ENCODE data around the gene REN. TPM values are rescaled to one million over a fixed set of nuclear protein-coding genes. Genes with fewer than 3 reads are reported as not detected.

Gene REN
- total and polyA plus RNA-seq, 7 experiments from 2014 or later = not detected

- peaks cover 0 to 4% (median 0%) of the 10 kb centered on the region in 5 donors for H3K27me3 Mint-ChIP-seq
- no peak overlapping the region for H3K27ac Mint-ChIP-seq
- H3K4me1 Mint-ChIP-seq = no peaks in the 10 kb centered on the region
Measured at GRCh38 chr1:204139088-204139487, 27.0 kb downstream of the REN start.

GRCh38 chr1:204136814-204137213 lies 29.3 kb downstream of the REN start:
- ChIA-PET CTCF (interaction anchor here (0.6 kb wide), 1 partner anchor 16 kb away, joined by 4 read pairs; no protein-coding TSS in a partner anchor), POLR2A (no interaction called here)
- H3K27me3 Mint-ChIP-seq = peaks cover 0 to 4% (median 0%) of the 10 kb centered on the region in 5 donors
- H3K27me3 ChIP-seq (ENCODE audit: control insufficient read depth in 2 of 2, insufficient read depth in 2 of 2, low read length in 2 of 2) = no peaks in the 10 kb centered on the region
- peaks cover 0 to 6% (median 0%) of the 10 kb centered on the region in 3 experiments for H3K36me3 ChIP-seq (ENCODE audit: control insufficient read depth in 2 of 3, insufficient read depth in 3 of 3, low read length in 3 of 3)
- H3K27ac ChIP-seq (ENCODE audit: low read depth, low read length) = no peak overlapping the region
- no peaks in the 10 kb centered on the region for H3K4me1 ChIP-seq (ENCODE audit: control insufficient read depth in 2 of 2, insufficient read depth in 2 of 2, low read length in 2 of 2)
- intact Hi-C loops (cut with micrococcal nuclease) = no loop called here
- ATAC-seq = no peak
- H3K4me3 ChIP-seq (ENCODE audit: low read length) = no peak overlapping the region
- peaks cover 0 to 14% (median 6%) of the 10 kb centered on the region in 5 donors for H3K36me3 Mint-ChIP-seq
- no peaks in the 10 kb centered on the region for H3K9me3 ChIP-seq (ENCODE audit: control insufficient read depth in 2 of 3, low read length in 3 of 3)
- DNase-seq = no peak
- no peaks in the 10 kb centered on the region for H3K9me3 Mint-ChIP-seq
- H3K4me1 Mint-ChIP-seq = no peaks in the 10 kb centered on the region
- no peak overlapping the region for H3K27ac Mint-ChIP-seq
- H3K4me3 Mint-ChIP-seq = no peak overlapping the region

More at GRCh38 chr1:204139088-204139487, 27.0 kb downstream of the REN start:
- ATAC-seq (no peak), DNase-seq (no peak)
- ChIA-PET CTCF (no interaction called here), POLR2A (no interaction called here)
- Mint-ChIP-seq H3K9me3 (no peaks in the 10 kb centered on the region), H3K36me3 (peaks cover 0 to 17% (median 6%) of the 10 kb centered on the region in 5 donors), H3K4me3 (no peak overlapping the region)
- intact Hi-C loops (cut with micrococcal nuclease) = no loop called here
- no peak overlapping the region for H3K4me3 ChIP-seq (ENCODE audit: low read length)
- no peak overlapping the region for H3K27ac ChIP-seq (ENCODE audit: low read depth, low read length)
- H3K4me1 ChIP-seq (ENCODE audit: control insufficient read depth in 2 of 2, insufficient read depth in 2 of 2, low read length in 2 of 2) = no peaks in the 10 kb centered on the region
- H3K27me3 ChIP-seq (ENCODE audit: control insufficient read depth in 2 of 2, insufficient read depth in 2 of 2, low read length in 2 of 2) = no peaks in the 10 kb centered on the region
- no peaks in the 10 kb centered on the region for H3K9me3 ChIP-seq (ENCODE audit: control insufficient read depth in 2 of 3, low read length in 3 of 3)
- peaks cover 0 to 6% (median 0%) of the 10 kb centered on the region in 3 experiments for H3K36me3 ChIP-seq (ENCODE audit: control insufficient read depth in 2 of 3, insufficient read depth in 3 of 3, low read length in 3 of 3)

DNA sequence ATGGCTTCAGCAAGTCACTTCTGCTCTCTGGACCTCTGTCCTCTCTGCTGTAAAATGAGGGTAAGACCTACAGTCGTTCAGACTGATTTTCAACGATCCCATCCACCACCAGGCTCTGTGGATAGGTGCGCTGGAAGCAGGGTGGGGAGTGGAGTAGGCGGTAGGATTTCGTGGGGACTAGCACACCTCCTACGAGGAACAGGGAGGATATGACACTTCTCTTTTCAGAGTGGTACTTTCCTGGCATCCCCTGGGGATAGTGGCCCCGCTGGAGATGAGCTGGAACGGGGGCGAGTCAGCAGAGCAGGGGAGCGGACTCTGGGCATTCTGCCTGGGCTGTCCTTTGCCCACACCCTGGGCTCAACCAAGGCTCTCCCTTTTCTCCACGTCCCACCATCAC lies 32.0 kb downstream of the REN start:
- peaks cover 0 to 4% (median 0%) of the 10 kb centered on the region in 5 donors for H3K27me3 Mint-ChIP-seq
- no peak for ATAC-seq
- ChIA-PET POLR2A (no interaction called here), CTCF (no interaction called here)
- H3K4me1 ChIP-seq (ENCODE audit: control insufficient read depth in 2 of 2, insufficient read depth in 2 of 2, low read length in 2 of 2) = no peaks in the 10 kb centered on the region
- no peaks in the 10 kb centered on the region for H3K9me3 Mint-ChIP-seq
- H3K27me3 ChIP-seq (ENCODE audit: control insufficient read depth in 2 of 2, insufficient read depth in 2 of 2, low read length in 2 of 2) = no peaks in the 10 kb centered on the region
- H3K36me3 ChIP-seq (ENCODE audit: control insufficient read depth in 2 of 3, insufficient read depth in 3 of 3, low read length in 3 of 3) = peaks cover 0 to 6% (median 0%) of the 10 kb centered on the region in 3 experiments
- H3K4me3 Mint-ChIP-seq = no peak overlapping the region
- H3K27ac ChIP-seq (ENCODE audit: low read depth, low read length) = no peak overlapping the region
- no peak for DNase-seq
- intact Hi-C loops (cut with micrococcal nuclease) = no loop called here
- H3K4me1 Mint-ChIP-seq = peaks cover 0 to 4% (median 0%) of the 10 kb centered on the region in 7 donors
- H3K36me3 Mint-ChIP-seq = peaks cover 0 to 5% (median 0%) of the 10 kb centered on the region in 5 donors
- no peak overlapping the region for H3K27ac Mint-ChIP-seq
- no peak overlapping the region for H3K4me3 ChIP-seq (ENCODE audit: low read length)
- H3K9me3 ChIP-seq (ENCODE audit: control insufficient read depth in 2 of 3, low read length in 3 of 3) = no peaks in the 10 kb centered on the region

DNA sequence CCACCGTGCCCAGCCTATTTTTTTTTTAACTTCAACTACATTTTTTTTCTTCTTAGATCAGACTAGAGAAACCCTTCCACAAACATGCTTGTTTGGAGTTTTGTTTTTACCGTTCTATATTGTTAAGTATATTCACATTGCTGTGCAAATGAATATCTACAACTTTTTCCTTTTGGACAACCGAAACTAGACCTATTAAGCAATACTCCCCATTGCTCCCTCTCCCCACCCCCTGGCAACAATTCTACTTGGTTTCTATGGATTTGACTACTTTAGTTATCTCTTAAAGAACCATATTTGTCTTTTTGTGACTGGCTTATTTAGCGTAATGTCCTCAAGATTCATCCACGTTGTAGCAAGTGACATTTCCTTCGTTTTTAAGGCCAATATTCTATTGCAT lies 33.4 kb downstream of the REN start:
- peaks cover 0 to 12% (median 8%) of the 10 kb centered on the region in 7 donors for H3K4me1 Mint-ChIP-seq
- no peaks in the 10 kb centered on the region for H3K27me3 Mint-ChIP-seq
- H3K27ac Mint-ChIP-seq = no peak overlapping the region
- no peaks in the 10 kb centered on the region for H3K4me1 ChIP-seq (ENCODE audit: control insufficient read depth in 2 of 2, insufficient read depth in 2 of 2, low read length in 2 of 2)
- H3K4me3 Mint-ChIP-seq = no peak overlapping the region
- H3K27ac ChIP-seq (ENCODE audit: low read depth, low read length) = no peak overlapping the region
- ATAC-seq (no peak), DNase-seq (no peak)
- no peaks in the 10 kb centered on the region for H3K9me3 ChIP-seq (ENCODE audit: control insufficient read depth in 2 of 3, low read length in 3 of 3)
- no peaks in the 10 kb centered on the region for H3K36me3 Mint-ChIP-seq
- ChIA-PET POLR2A (no interaction called here), CTCF (no interaction called here)
- H3K9me3 Mint-ChIP-seq = no peaks in the 10 kb centered on the region
- intact Hi-C loops (cut with micrococcal nuclease) = no loop called here
- H3K36me3 ChIP-seq (ENCODE audit: control insufficient read depth in 2 of 3, insufficient read depth in 3 of 3, low read length in 3 of 3) = no peaks in the 10 kb centered on the region
- no peaks in the 10 kb centered on the region for H3K27me3 ChIP-seq (ENCODE audit: control insufficient read depth in 2 of 2, insufficient read depth in 2 of 2, low read length in 2 of 2)
- H3K4me3 ChIP-seq (ENCODE audit: low read length) = no peak overlapping the region

GRCh38 chr1:204131978-204132377 lies 34.2 kb downstream of the REN start:
- Histone ChIP-seq H3K4me3 (ENCODE audit: low read length) (no peak overlapping the region), H3K4me1 (ENCODE audit: control insufficient read depth in 2 of 2, insufficient read depth in 2 of 2, low read length in 2 of 2) (no peaks in the 10 kb centered on the region), H3K36me3 (ENCODE audit: control insufficient read depth in 2 of 3, insufficient read depth in 3 of 3, low read length in 3 of 3) (no peaks in the 10 kb centered on the region), H3K27me3 (ENCODE audit: control insufficient read depth in 2 of 2, insufficient read depth in 2 of 2, low read length in 2 of 2) (no peaks in the 10 kb centered on the region), H3K27ac (ENCODE audit: low read depth, low read length) (no peak overlapping the region), H3K9me3 (ENCODE audit: control insufficient read depth in 2 of 3, low read length in 3 of 3) (no peaks in the 10 kb centered on the region)
- ChIA-PET POLR2A (no interaction called here), CTCF (no interaction called here)
- no peak overlapping the region for H3K4me3 Mint-ChIP-seq
- DNase-seq (no peak), ATAC-seq (no peak)
- no peaks in the 10 kb centered on the region for H3K36me3 Mint-ChIP-seq
- intact Hi-C loops (cut with micrococcal nuclease) = no loop called here
- H3K27me3 Mint-ChIP-seq = no peaks in the 10 kb centered on the region
- no peaks in the 10 kb centered on the region for H3K9me3 Mint-ChIP-seq
- no peak overlapping the region for H3K27ac Mint-ChIP-seq
- H3K4me1 Mint-ChIP-seq = peaks cover 0 to 12% (median 9%) of the 10 kb centered on the region in 7 donors

DNA sequence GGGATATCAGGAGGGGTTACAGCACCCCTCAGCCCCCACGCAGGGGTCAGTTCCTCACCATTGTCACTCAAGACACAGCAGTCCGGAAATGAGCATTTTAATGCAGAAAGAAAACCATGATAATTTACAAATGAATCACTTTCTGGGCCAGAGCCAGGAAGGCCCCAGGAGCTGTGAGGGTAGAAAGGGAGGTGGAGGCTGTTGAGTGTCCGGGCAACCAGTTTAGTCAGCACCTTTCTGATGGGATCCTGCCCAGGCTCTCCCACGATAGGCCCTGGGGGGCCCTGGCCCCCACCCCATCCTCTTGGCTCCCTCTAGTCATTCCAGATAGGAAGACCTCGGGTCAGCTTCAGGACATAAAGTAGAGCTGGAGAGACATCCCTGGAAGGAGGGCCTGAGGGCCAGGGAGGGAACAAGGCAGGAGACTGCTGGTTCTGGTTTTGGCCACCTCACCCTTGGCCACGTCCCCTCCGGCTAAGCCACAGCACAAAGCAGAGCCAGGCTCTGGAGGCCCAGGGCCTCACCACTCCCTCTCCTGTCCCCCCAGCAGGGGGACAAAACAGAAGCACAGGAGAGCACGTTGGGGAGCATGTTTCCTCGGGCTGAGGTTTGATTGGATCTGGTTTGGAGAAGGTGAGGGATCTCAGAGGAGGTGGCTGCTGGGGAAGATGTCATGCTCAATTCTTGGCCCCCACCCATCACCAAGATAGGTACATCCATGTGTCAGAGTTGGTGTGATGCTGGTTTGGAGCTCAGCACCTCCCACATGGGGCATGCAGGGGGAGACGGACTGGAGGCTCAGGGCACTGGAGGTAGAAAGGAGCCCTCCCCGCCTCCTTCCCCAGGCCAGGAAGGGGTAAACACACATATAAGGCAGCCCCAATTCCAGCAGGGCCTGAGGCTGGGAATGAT lies 34.9 kb downstream of the REN start:
- Mint-ChIP-seq H3K27me3 (no peaks in the 10 kb centered on the region), H3K4me1 (peaks cover 0 to 12% (median 9%) of the 10 kb centered on the region in 7 donors), H3K27ac (no peak overlapping the region), H3K36me3 (no peaks in the 10 kb centered on the region), H3K4me3 (no peak overlapping the region), H3K9me3 (no peaks in the 10 kb centered on the region)
- DNase-seq (no peak), ATAC-seq (no peak)
- Histone ChIP-seq H3K36me3 (ENCODE audit: control insufficient read depth in 2 of 3, insufficient read depth in 3 of 3, low read length in 3 of 3) (no peaks in the 10 kb centered on the region), H3K9me3 (ENCODE audit: control insufficient read depth in 2 of 3, low read length in 3 of 3) (no peaks in the 10 kb centered on the region), H3K27ac (ENCODE audit: low read depth, low read length) (no peak overlapping the region), H3K27me3 (ENCODE audit: control insufficient read depth in 2 of 2, insufficient read depth in 2 of 2, low read length in 2 of 2) (no peaks in the 10 kb centered on the region), H3K4me3 (ENCODE audit: low read length) (no peak overlapping the region), H3K4me1 (ENCODE audit: control insufficient read depth in 2 of 2, insufficient read depth in 2 of 2, low read length in 2 of 2) (no peaks in the 10 kb centered on the region)
- POLR2A ChIA-PET = no interaction called here
- CTCF ChIA-PET = interaction anchor here (1.0 kb wide), 1 partner anchor 11 kb away, joined by 4 read pairs; no protein-coding TSS in a partner anchor
- intact Hi-C loops (cut with micrococcal nuclease) = no loop called here

DNA sequence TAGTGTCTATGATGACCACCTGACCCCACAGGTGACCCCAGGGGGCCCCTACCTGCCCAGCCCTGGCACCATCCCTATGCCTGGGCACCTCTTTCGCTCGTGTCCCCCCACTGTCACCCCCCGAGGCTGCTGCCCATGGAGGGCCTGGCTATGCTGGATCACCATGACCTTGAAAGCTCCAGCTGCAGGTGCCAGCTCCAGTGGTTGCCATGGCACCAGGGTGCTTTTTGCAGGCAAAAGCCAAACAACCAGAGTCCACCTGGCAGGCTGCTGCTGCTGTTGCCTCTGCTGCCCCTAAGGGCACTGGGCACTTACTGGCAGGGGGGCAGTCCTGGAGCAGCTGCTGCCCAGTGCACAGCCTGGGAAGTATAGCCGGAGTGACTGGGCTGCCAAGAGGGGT lies 36.0 kb downstream of the REN start:
- Histone ChIP-seq H3K9me3 (ENCODE audit: control insufficient read depth in 2 of 3, low read length in 3 of 3) (no peaks in the 10 kb centered on the region), H3K4me3 (ENCODE audit: low read length) (no peak overlapping the region), H3K36me3 (ENCODE audit: control insufficient read depth in 2 of 3, insufficient read depth in 3 of 3, low read length in 3 of 3) (no peaks in the 10 kb centered on the region), H3K27ac (ENCODE audit: low read depth, low read length) (no peak overlapping the region), H3K4me1 (ENCODE audit: control insufficient read depth in 2 of 2, insufficient read depth in 2 of 2, low read length in 2 of 2) (no peaks in the 10 kb centered on the region), H3K27me3 (ENCODE audit: control insufficient read depth in 2 of 2, insufficient read depth in 2 of 2, low read length in 2 of 2) (no peaks in the 10 kb centered on the region)
- H3K36me3 Mint-ChIP-seq = no peaks in the 10 kb centered on the region
- H3K27me3 Mint-ChIP-seq = no peaks in the 10 kb centered on the region
- no peak overlapping the region for H3K27ac Mint-ChIP-seq
- ATAC-seq (no peak), DNase-seq (no peak)
- H3K4me1 Mint-ChIP-seq = peaks cover 0 to 12% (median 9%) of the 10 kb centered on the region in 7 donors
- ChIA-PET CTCF (interaction anchor here (0.9 to 1.5 kb wide), 3 partner anchors 10 to 17 kb away, joined by 3 to 4 read pairs (median 3); no protein-coding TSS in a partner anchor), POLR2A (no interaction called here)
- H3K9me3 Mint-ChIP-seq = no peaks in the 10 kb centered on the region
- intact Hi-C loops (cut with micrococcal nuclease) = no loop called here
- H3K4me3 Mint-ChIP-seq = no peak overlapping the region
